ENCODE data around the gene PVRIG. TPM values are rescaled to one million over a fixed set of nuclear protein-coding genes. Genes with fewer than 3 reads are reported as not detected.
A peak's percentile ranks its signal among the peaks of the same experiment; 100 is the strongest.
"Not testable (repeated sequence)": the region's sequence is repeated elsewhere in the genome, so short reads cannot be mapped to it uniquely, and the experiment has no call there.

Gene PVRIG
- not detected in 2 replicates for polyA plus RNA-seq (2013)

DNA sequence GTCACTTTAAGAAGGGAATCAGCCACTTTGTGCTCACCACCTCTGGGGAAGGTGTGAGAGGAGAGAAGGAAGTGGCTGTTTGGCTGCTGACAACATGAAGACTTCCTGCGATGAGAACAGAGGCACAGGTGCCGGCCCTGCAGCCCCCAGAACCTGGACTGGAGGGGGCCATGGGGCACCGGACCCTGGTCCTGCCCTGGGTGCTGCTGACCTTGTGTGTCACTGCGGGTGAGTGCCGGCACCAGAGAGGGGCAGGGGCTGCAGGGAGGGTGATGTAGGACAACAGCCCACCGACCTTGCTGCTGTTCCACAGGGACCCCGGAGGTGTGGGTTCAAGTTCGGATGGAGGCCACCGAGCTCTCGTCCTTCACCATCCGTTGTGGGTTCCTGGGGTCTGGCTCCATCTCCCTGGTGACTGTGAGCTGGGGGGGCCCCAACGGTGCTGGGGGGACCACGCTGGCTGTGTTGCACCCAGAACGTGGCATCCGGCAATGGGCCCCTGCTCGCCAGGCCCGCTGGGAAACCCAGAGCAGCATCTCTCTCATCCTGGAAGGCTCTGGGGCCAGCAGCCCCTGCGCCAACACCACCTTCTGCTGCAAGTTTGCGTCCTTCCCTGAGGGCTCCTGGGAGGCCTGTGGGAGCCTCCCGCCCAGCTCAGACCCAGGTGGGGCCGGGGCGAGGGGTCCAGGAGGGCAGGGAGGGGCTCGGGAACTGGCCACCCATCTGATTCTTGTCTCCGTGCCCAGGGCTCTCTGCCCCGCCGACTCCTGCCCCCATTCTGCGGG, at the start of gene PVRIG:
TSS of gene PVRIG (plus strand) at position 149 of the 785 bp plus-strand sequence. CDS start at position 171, 22 bp downstream.
- H2BK5ac ChIP-seq (ENCODE audit: low read depth, low read length, poor library complexity); H2AFZ ChIP-seq (ENCODE audit: insufficient read depth, low read length, poor library complexity); H3K27me3 ChIP-seq (ENCODE audit: insufficient read depth, low read length); H3K14ac ChIP-seq (ENCODE audit: low read length); H2BK120ac ChIP-seq (ENCODE audit: insufficient read depth, low read length, poor library complexity); H3K4me3 ChIP-seq (ENCODE audit: low read depth, low read length); H4K12ac ChIP-seq (ENCODE audit: low read depth, low read length); H3K4ac ChIP-seq (ENCODE audit: low read depth, low read length); H3K9me3 ChIP-seq (ENCODE audit: insufficient read depth, low read depth, low read length); H3K79me2 ChIP-seq (ENCODE audit: control insufficient read depth, insufficient read depth, low read length, poor library complexity); H4K91ac ChIP-seq (ENCODE audit: low read depth, low read length); H3K4me1 ChIP-seq (ENCODE audit: control insufficient read depth in 1 of 2, insufficient read depth in 2 of 2, low read length in 2 of 2); H3K9ac ChIP-seq (ENCODE audit: low read length); H3K18ac ChIP-seq (ENCODE audit: low read length); DNase-seq; H3K27ac ChIP-seq (ENCODE audit: low read depth, low read length); H3K79me1 ChIP-seq (ENCODE audit: low read length); H3K23ac ChIP-seq (ENCODE audit: low read length); H2BK12ac ChIP-seq (ENCODE audit: low read length); H4K8ac ChIP-seq (ENCODE audit: low read depth, low read length); H2AK5ac ChIP-seq (ENCODE audit: low read length); H3K4me2 ChIP-seq (ENCODE audit: low read length): not testable (repeated sequence)
- no CpG with 5 or more reads among the region's 27 CpGs for WGBS (ENCODE audit: extremely low coverage, insufficient coverage, insufficient read length)
- H3K36me3 ChIP-seq (ENCODE audit: control insufficient read depth in 1 of 2, insufficient read depth in 2 of 2, low read length in 2 of 2): peaks cover 12 to 15% of the 10 kb centered on the region in 2 experiments

- H3K4ac ChIP-seq (ENCODE audit: low read depth, low read length): no peak overlapping the region
- H3K14ac ChIP-seq (ENCODE audit: low read length): no peak overlapping the region
- H3K4me3 ChIP-seq (ENCODE audit: low read depth, low read length): no peak overlapping the region
- no peak overlapping the region for H2AK5ac ChIP-seq (ENCODE audit: low read length)
- no peak overlapping the region for H2BK5ac ChIP-seq (ENCODE audit: low read depth, low read length, poor library complexity)
- H3K79me2 ChIP-seq (ENCODE audit: control insufficient read depth, insufficient read depth, low read length, poor library complexity): no peaks in the 10 kb centered on the region
- no peak overlapping the region for H4K8ac ChIP-seq (ENCODE audit: low read depth, low read length)
- peaks cover 42% of the 10 kb centered on the region for H3K27me3 ChIP-seq (ENCODE audit: insufficient read depth, low read length)
- no peak overlapping the region for H3K27ac ChIP-seq (ENCODE audit: low read depth, low read length)
- no peak overlapping the region for H3K4me2 ChIP-seq (ENCODE audit: low read length)
- no peak overlapping the region for H3K23ac ChIP-seq (ENCODE audit: low read length)
- no CpG with 5 or more reads among the region's 11 CpGs for WGBS (ENCODE audit: extremely low coverage, insufficient coverage, insufficient read length)
- H2BK12ac ChIP-seq (ENCODE audit: low read length): no peak overlapping the region
- no peaks in the 10 kb centered on the region for H3K36me3 ChIP-seq (ENCODE audit: control insufficient read depth in 1 of 2, insufficient read depth in 2 of 2, low read length in 2 of 2)
- H4K91ac ChIP-seq (ENCODE audit: low read depth, low read length): no peak overlapping the region
- no peak overlapping the region for H3K9ac ChIP-seq (ENCODE audit: low read length)
- no peak overlapping the region for H4K12ac ChIP-seq (ENCODE audit: low read depth, low read length)
- no peak for DNase-seq
- H3K18ac ChIP-seq (ENCODE audit: low read length): no peak overlapping the region
- no peak overlapping the region for H2BK120ac ChIP-seq (ENCODE audit: insufficient read depth, low read length, poor library complexity)
- peaks cover 0 to 3% of the 10 kb centered on the region in 2 experiments for H3K4me1 ChIP-seq (ENCODE audit: control insufficient read depth in 1 of 2, insufficient read depth in 2 of 2, low read length in 2 of 2)
- H3K9me3 ChIP-seq (ENCODE audit: insufficient read depth, low read depth, low read length): peaks cover 3% of the 10 kb centered on the region
- no peak overlapping the region for H2AFZ ChIP-seq (ENCODE audit: insufficient read depth, low read length, poor library complexity)
- H3K79me1 ChIP-seq (ENCODE audit: low read length): no peaks in the 10 kb centered on the region
Measured at GRCh38 chr7:100170101-100170897, 49.5 kb upstream of the PVRIG start.

- no peak for DNase-seq
- H3K4me3 ChIP-seq (ENCODE audit: low read depth, low read length): peak overlapping the region; percentile 3
- peak overlapping the region; percentile 37 for H2AFZ ChIP-seq (ENCODE audit: insufficient read depth, low read length, poor library complexity)
- no peak overlapping the region for H2AK5ac ChIP-seq (ENCODE audit: low read length)
- peaks cover 0 to 3% of the 10 kb centered on the region in 2 experiments for H3K4me1 ChIP-seq (ENCODE audit: control insufficient read depth in 1 of 2, insufficient read depth in 2 of 2, low read length in 2 of 2)
- H3K4ac ChIP-seq (ENCODE audit: low read depth, low read length): no peak overlapping the region
- H3K9ac ChIP-seq (ENCODE audit: low read length): no peak overlapping the region
- peak overlapping the region; percentile 71 for H3K4me2 ChIP-seq (ENCODE audit: low read length)
- H3K14ac ChIP-seq (ENCODE audit: low read length): no peak overlapping the region
- no peak overlapping the region for H4K91ac ChIP-seq (ENCODE audit: low read depth, low read length)
- no peak overlapping the region for H3K23ac ChIP-seq (ENCODE audit: low read length)
- peaks cover 42% of the 10 kb centered on the region for H3K27me3 ChIP-seq (ENCODE audit: insufficient read depth, low read length)
- H3K79me1 ChIP-seq (ENCODE audit: low read length): no peaks in the 10 kb centered on the region
- no peak overlapping the region for H3K27ac ChIP-seq (ENCODE audit: low read depth, low read length)
- H3K79me2 ChIP-seq (ENCODE audit: control insufficient read depth, insufficient read depth, low read length, poor library complexity): no peaks in the 10 kb centered on the region
- no peak overlapping the region for H4K8ac ChIP-seq (ENCODE audit: low read depth, low read length)
- no peak overlapping the region for H3K18ac ChIP-seq (ENCODE audit: low read length)
- H3K36me3 ChIP-seq (ENCODE audit: control insufficient read depth in 1 of 2, insufficient read depth in 2 of 2, low read length in 2 of 2): no peaks in the 10 kb centered on the region
- peaks cover 3% of the 10 kb centered on the region for H3K9me3 ChIP-seq (ENCODE audit: insufficient read depth, low read depth, low read length)
- no peak overlapping the region for H2BK12ac ChIP-seq (ENCODE audit: low read length)
- WGBS (ENCODE audit: extremely low coverage, insufficient coverage, insufficient read length): no CpG with 5 or more reads among the region's 61 CpGs
- no peak overlapping the region for H4K12ac ChIP-seq (ENCODE audit: low read depth, low read length)
- no peak overlapping the region for H2BK5ac ChIP-seq (ENCODE audit: low read depth, low read length, poor library complexity)
- H2BK120ac ChIP-seq (ENCODE audit: insufficient read depth, low read length, poor library complexity): no peak overlapping the region
Measured at GRCh38 chr7:100171087-100171681, 48.6 kb upstream of the PVRIG start.

- Histone ChIP-seq H4K91ac (ENCODE audit: low read depth, low read length) (no peak overlapping the region), H2AK5ac (ENCODE audit: low read length) (no peak overlapping the region), H3K27ac (ENCODE audit: low read depth, low read length) (no peak overlapping the region), H3K9ac (ENCODE audit: low read length) (no peak overlapping the region), H3K4me1 (ENCODE audit: control insufficient read depth in 1 of 2, insufficient read depth in 2 of 2, low read length in 2 of 2) (peaks cover 0 to 3% of the 10 kb centered on the region in 2 experiments), H2BK5ac (ENCODE audit: low read depth, low read length, poor library complexity) (no peak overlapping the region), H3K36me3 (ENCODE audit: control insufficient read depth in 1 of 2, insufficient read depth in 2 of 2, low read length in 2 of 2) (no peaks in the 10 kb centered on the region), H3K18ac (ENCODE audit: low read length) (no peak overlapping the region), H3K14ac (ENCODE audit: low read length) (no peak overlapping the region), H2BK120ac (ENCODE audit: insufficient read depth, low read length, poor library complexity) (no peak overlapping the region), H2AFZ (ENCODE audit: insufficient read depth, low read length, poor library complexity) (no peak overlapping the region), H3K79me2 (ENCODE audit: control insufficient read depth, insufficient read depth, low read length, poor library complexity) (no peaks in the 10 kb centered on the region), H3K4me3 (ENCODE audit: low read depth, low read length) (no peak overlapping the region), H3K4ac (ENCODE audit: low read depth, low read length) (no peak overlapping the region), H3K4me2 (ENCODE audit: low read length) (peak overlapping the region; percentile 3), H2BK12ac (ENCODE audit: low read length) (no peak overlapping the region), H3K23ac (ENCODE audit: low read length) (no peak overlapping the region), H3K9me3 (ENCODE audit: insufficient read depth, low read depth, low read length) (peaks cover under 1% of the 10 kb centered on the region), H3K27me3 (ENCODE audit: insufficient read depth, low read length) (peaks cover 38% of the 10 kb centered on the region), H4K12ac (ENCODE audit: low read depth, low read length) (no peak overlapping the region), H3K79me1 (ENCODE audit: low read length) (no peaks in the 10 kb centered on the region), H4K8ac (ENCODE audit: low read depth, low read length) (no peak overlapping the region)
- WGBS (ENCODE audit: extremely low coverage, insufficient coverage, insufficient read length): no CpG with 5 or more reads among the region's 22 CpGs
- no peak for DNase-seq
Measured at GRCh38 chr7:100171840-100172239, 47.9 kb upstream of the PVRIG start.
